Mesothelial cell of epicardium (in vitro differentiated cells): ENCODE measurements around the gene CCDC91. TPM values are rescaled to one million over a fixed set of nuclear protein-coding genes. Genes with fewer than 3 reads are reported as not detected.

Experiments
- DNase-seq, 2 experiments: peaks; one replicate each; pipeline ENCODE4 v3.0.0; 2021; ENCODE audit warnings: low spot score in 2 of 2; ENCODE audit not compliant: unreplicated experiment in 2 of 2
- H3K27ac Mint-ChIP-seq: 2 replicates; pipeline ENCODE4 v1.8.0; 2021; ENCODE audit warnings: mixed read lengths
- H3K27me3 Mint-ChIP-seq: 2 replicates; pipeline ENCODE4 v1.8.0; 2021; ENCODE audit warnings: low read depth, mixed read lengths
- H3K36me3 Mint-ChIP-seq: 2 replicates; pipeline ENCODE4 v1.8.0; 2021; ENCODE audit warnings: mixed read lengths
- H3K4me1 Mint-ChIP-seq: 2 replicates; pipeline ENCODE4 v1.8.0; 2021; ENCODE audit warnings: mixed read lengths
- H3K4me3 Mint-ChIP-seq: 2 replicates; pipeline ENCODE4 v1.8.0; 2021; ENCODE audit warnings: mild to moderate bottlenecking, moderate library complexity, mixed read lengths
- H3K9me3 Mint-ChIP-seq: 2 replicates; pipeline ENCODE4 v1.8.0; 2021; ENCODE audit warnings: mixed read lengths
- CTCF ChIP-seq: fragments of 200-600 bp; sonication (generic); IDR thresholded peaks from one replicate; pipeline ENCODE4 v1.5.0; 2021; ENCODE audit warnings: antibody characterized with exemption; ENCODE audit not compliant: unreplicated experiment
- total RNA-seq: library from RNA; stranded (reverse); gene quantifications from 3 replicates; pipeline ENCODE4 v1.2.1, GENCODE V29; 2021

Gene CCDC91
- total RNA-seq, 1 donor from 2014 or later, result 30.7 TPM

GRCh38 chr12:28390206-28390605 is 199.9 kb downstream of the CCDC91 start:
- no peak for DNase-seq
- Mint-ChIP-seq H3K27me3 (no peaks in the 10 kb centered on the region), H3K4me3 (no peak overlapping the region), H3K9me3 (peaks cover 12% of the 10 kb centered on the region), H3K4me1 (peaks cover 6% of the 10 kb centered on the region), H3K27ac (no peak overlapping the region), H3K36me3 (peaks cover 26% of the 10 kb centered on the region)
- TF ChIP-seq CTCF, result no peak

GRCh38 chr12:28390761-28391385 is 200.6 kb downstream of the CCDC91 start:
- TF ChIP-seq CTCF, result no peak
- Mint-ChIP-seq H3K27ac (no peak overlapping the region), H3K9me3 (peaks cover 12% of the 10 kb centered on the region)

GRCh38 chr12:28409892-28410291 is 219.6 kb downstream of the CCDC91 start:
- no peaks in the 10 kb centered on the region for H3K27me3 Mint-ChIP-seq
- TF ChIP-seq CTCF, result no peak
- H3K9me3 Mint-ChIP-seq, result peaks cover 7% of the 10 kb centered on the region
- no peak overlapping the region for H3K27ac Mint-ChIP-seq
- H3K4me1 Mint-ChIP-seq, result peaks cover 4% of the 10 kb centered on the region
- peaks cover 21% of the 10 kb centered on the region for H3K36me3 Mint-ChIP-seq
- DNase-seq, result no peak
- H3K4me3 Mint-ChIP-seq, result no peak overlapping the region

More at GRCh38 chr12:28390761-28391385, 200.6 kb downstream of the CCDC91 start:
- Mint-ChIP-seq H3K4me1 (peaks cover 6% of the 10 kb centered on the region), H3K36me3 (peaks cover 27% of the 10 kb centered on the region), H3K27me3 (no peaks in the 10 kb centered on the region), H3K4me3 (no peak overlapping the region)
- no peak for DNase-seq

GRCh38 chr12:28413460-28414109 is 223.3 kb downstream of the CCDC91 start:
- Mint-ChIP-seq H3K4me3 (no peak overlapping the region), H3K27ac (no peak overlapping the region), H3K27me3 (no peaks in the 10 kb centered on the region), H3K4me1 (peaks cover 7% of the 10 kb centered on the region), H3K36me3 (peaks cover 10% of the 10 kb centered on the region), H3K9me3 (peaks cover 3% of the 10 kb centered on the region)
- no peak for TF ChIP-seq CTCF
- DNase-seq, result no peak

- TF ChIP-seq CTCF, result no peak
- Mint-ChIP-seq H3K27ac (no peak overlapping the region), H3K4me1 (peaks cover 7% of the 10 kb centered on the region), H3K36me3 (peaks cover 12% of the 10 kb centered on the region), H3K4me3 (no peak overlapping the region), H3K27me3 (no peaks in the 10 kb centered on the region), H3K9me3 (peaks cover 9% of the 10 kb centered on the region)
- DNase-seq, result no peak
These were observed 225.5 kb downstream of the CCDC91 start for GRCh38 chr12:28415755-28416154.
